Cardiac muscle cell (in vitro differentiated cells and primary cell): ENCODE results near the gene CTIF. TPM values are rescaled to one million over a fixed set of nuclear protein-coding genes. Genes with fewer than 3 reads are reported as not detected.

Source experiments
- DNase-seq, 2 donors: peaks; one replicate each; pipeline versions ENCODE4 v3.0.0 to v3.0.0-alpha.2; 2010 to 2017; ENCODE audit warnings: low read depth in 1 of 2, low spot score in 1 of 2
- H3K27ac ChIP-seq: fragments of 200-600 bp; sonication (generic); 2 replicates; pipeline ENCODE4 v1.5.1; 2016
- H3K27me3 ChIP-seq: fragments of 200-600 bp; sonication (generic); 2 replicates; pipeline ENCODE4 v1.6.0; 2016; ENCODE audit warnings: control low read depth
- H3K36me3 ChIP-seq: fragments of 200-600 bp; sonication (generic); 2 replicates; pipeline ENCODE4 v1.5.1; 2016; ENCODE audit warnings: control low read depth
- H3K4me1 ChIP-seq: fragments of 200-600 bp; sonication (generic); 2 replicates; pipeline ENCODE4 v1.8.1; 2017; ENCODE audit warnings: low read depth, mild to moderate bottlenecking, mixed run types
- H3K4me3 ChIP-seq: fragments of 200-600 bp; sonication (generic); 2 replicates; pipeline ENCODE4 v1.5.1; 2016; ENCODE audit warnings: mild to moderate bottlenecking
- H3K9me3 ChIP-seq: fragments of 200-600 bp; sonication (generic); 2 replicates; pipeline ENCODE4 v1.5.1; 2017; ENCODE audit warnings: low read depth, mild to moderate bottlenecking, control low read depth
- polyA plus RNA-seq: library from polyadenylated mRNA; unstranded; fragments of >200 nt; fragmentation: Nextera tagmentation; extraction: Ambion mirVana; gene quantifications from 2 replicates; pipeline ENCODE4 v1.2.1, GENCODE V29; 2016
- total RNA-seq: library from RNA; depleted of rRNA; stranded (reverse); fragments of >200 nt; gene quantifications from 2 replicates; pipeline ENCODE4 v1.2.3, GENCODE V29; 2016
- TF ChIP-seq, protein P1 (sequence below): IDR thresholded peaks from 2 replicates; pipeline ENCODE4 v1.5.1; 2012; ENCODE audit warnings: low read depth, mild to moderate bottlenecking, low read length

Gene CTIF
- total and polyA plus RNA-seq, 2 experiments from 2014 or later: 16.5 to 22.0 TPM

- Histone ChIP-seq H3K9me3 (no peaks in the 10 kb centered on the region), H3K36me3 (no peaks in the 10 kb centered on the region), H3K4me1 (no peaks in the 10 kb centered on the region), H3K27me3 (no peaks in the 10 kb centered on the region), H3K4me3 (no peak overlapping the region), H3K27ac (no peak overlapping the region)
- TF ChIP-seq, protein P1, sequence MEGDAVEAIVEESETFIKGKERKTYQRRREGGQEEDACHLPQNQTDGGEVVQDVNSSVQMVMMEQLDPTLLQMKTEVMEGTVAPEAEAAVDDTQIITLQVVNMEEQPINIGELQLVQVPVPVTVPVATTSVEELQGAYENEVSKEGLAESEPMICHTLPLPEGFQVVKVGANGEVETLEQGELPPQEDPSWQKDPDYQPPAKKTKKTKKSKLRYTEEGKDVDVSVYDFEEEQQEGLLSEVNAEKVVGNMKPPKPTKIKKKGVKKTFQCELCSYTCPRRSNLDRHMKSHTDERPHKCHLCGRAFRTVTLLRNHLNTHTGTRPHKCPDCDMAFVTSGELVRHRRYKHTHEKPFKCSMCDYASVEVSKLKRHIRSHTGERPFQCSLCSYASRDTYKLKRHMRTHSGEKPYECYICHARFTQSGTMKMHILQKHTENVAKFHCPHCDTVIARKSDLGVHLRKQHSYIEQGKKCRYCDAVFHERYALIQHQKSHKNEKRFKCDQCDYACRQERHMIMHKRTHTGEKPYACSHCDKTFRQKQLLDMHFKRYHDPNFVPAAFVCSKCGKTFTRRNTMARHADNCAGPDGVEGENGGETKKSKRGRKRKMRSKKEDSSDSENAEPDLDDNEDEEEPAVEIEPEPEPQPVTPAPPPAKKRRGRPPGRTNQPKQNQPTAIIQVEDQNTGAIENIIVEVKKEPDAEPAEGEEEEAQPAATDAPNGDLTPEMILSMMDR: no peak
- no peak for DNase-seq
Observed at GRCh38 chr18:48581941-48582340, 43.1 kb downstream of the CTIF start.

GRCh38 chr18:48582946-48583345 lies 44.1 kb downstream of the CTIF start:
- H3K4me1 ChIP-seq: no peaks in the 10 kb centered on the region
- H3K9me3 ChIP-seq: no peaks in the 10 kb centered on the region
- no peaks in the 10 kb centered on the region for H3K36me3 ChIP-seq
- H3K27ac ChIP-seq: no peak overlapping the region
- TF ChIP-seq, protein P1: no peak
- H3K4me3 ChIP-seq: no peak overlapping the region
- DNase-seq: no peak
- no peaks in the 10 kb centered on the region for H3K27me3 ChIP-seq

GRCh38 chr18:48583573-48583972 lies 44.7 kb downstream of the CTIF start:
- Histone ChIP-seq H3K9me3 (no peaks in the 10 kb centered on the region), H3K27me3 (no peaks in the 10 kb centered on the region), H3K27ac (no peak overlapping the region), H3K36me3 (no peaks in the 10 kb centered on the region), H3K4me1 (no peaks in the 10 kb centered on the region), H3K4me3 (no peak overlapping the region)
- TF ChIP-seq, protein P1: no peak
- DNase-seq: no peak

DNA sequence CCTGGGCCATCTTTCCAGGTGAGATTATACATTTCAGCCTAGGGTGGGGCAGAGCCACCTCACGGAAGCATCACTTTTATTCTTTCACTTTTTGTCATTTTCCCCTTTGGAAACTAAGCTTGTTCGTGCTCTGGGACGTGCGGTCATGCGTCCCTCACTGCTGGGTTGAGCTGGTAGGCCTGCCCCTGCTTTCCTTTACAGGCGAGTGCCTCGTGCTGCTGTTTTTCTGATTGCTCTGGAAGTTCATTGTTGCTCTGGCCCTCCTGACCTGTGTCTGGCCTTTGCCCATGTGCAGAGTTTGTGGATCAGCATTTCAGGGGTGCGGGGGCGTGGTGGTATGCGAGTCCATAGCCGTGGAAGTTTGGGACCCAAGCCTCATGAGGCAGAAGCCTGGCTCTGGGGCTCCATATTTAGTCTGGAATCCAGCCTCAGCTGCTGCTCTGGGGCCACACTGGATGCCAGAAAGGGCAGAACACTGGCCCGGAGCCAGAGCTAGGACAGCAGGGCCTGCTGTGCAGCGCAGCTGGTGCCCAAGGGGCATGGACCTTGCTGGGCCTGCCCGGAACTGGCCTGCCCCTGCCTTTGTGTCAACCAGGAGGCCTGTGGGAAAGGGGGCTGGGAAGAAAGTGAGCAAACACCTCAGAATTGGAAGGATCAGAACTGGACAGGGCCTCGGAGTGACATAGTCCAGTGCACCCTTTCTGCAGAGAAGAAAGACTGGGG lies 51.1 kb downstream of the CTIF start:
- Histone ChIP-seq H3K27ac (no peak overlapping the region), H3K36me3 (no peaks in the 10 kb centered on the region), H3K4me1 (no peaks in the 10 kb centered on the region), H3K4me3 (no peak overlapping the region), H3K9me3 (no peaks in the 10 kb centered on the region), H3K27me3 (no peaks in the 10 kb centered on the region)
- DNase-seq: no peak
- TF ChIP-seq, protein P1: no peak

DNA sequence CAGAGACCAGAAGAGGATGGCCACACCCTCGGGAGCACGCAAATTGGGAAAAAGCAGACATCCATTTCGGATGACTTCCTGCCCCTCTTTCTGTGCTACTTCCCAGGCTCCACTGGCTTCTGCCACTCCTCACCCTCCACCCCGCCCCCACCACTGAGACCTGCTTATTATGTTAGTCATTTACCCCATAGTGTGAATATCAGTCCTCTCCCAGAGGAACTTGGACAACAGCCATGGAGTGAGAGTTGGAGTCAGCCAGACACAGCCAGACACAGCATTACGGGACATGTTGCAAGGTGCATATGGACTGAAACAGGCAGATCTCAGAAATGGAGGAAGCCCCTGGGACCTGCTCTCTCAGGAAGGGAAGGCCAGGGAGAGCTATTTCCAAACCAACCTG lies 51.8 kb downstream of the CTIF start:
- no peaks in the 10 kb centered on the region for H3K27me3 ChIP-seq
- no peak overlapping the region for H3K4me3 ChIP-seq
- H3K36me3 ChIP-seq: no peaks in the 10 kb centered on the region
- H3K4me1 ChIP-seq: no peaks in the 10 kb centered on the region
- TF ChIP-seq, protein P1: no peak
- DNase-seq: peak in 1 of 2 donors; percentile 86
- H3K9me3 ChIP-seq: no peaks in the 10 kb centered on the region
- H3K27ac ChIP-seq: no peak overlapping the region
